GM12874 (cell line): Measurements from ENCODE around the gene IFT122.

ENCODE experiments used
- TF ChIP-seq, protein P1 (sequence below): IDR thresholded peaks from 2 replicates; pipeline ENCODE4 v1.5.1; 2011; ENCODE audit warnings: low read depth, mild to moderate bottlenecking, control low read depth, low read length, moderate library complexity; ENCODE audit not compliant: insufficient read depth

Gene IFT122

DNA sequence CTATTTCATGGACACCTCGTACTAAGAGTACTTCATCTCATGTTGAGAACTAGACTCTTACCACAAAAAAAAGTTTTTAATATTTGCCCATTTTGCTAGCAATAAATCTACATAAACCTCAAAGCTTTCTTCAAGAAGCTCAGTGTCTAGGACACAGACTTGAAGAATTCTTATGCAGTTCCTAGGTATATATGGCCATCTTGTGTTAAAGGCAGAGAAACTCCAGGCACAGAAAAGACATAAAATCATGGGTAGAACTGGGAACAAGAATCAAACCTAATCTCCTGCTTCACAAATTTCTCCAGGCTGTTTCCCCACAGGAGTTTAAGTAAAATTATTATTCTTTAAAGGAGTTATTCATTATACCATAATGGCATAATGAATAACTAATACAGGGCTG lies 4.7 kb upstream of the IFT122 start:
- TF ChIP-seq, protein P1, sequence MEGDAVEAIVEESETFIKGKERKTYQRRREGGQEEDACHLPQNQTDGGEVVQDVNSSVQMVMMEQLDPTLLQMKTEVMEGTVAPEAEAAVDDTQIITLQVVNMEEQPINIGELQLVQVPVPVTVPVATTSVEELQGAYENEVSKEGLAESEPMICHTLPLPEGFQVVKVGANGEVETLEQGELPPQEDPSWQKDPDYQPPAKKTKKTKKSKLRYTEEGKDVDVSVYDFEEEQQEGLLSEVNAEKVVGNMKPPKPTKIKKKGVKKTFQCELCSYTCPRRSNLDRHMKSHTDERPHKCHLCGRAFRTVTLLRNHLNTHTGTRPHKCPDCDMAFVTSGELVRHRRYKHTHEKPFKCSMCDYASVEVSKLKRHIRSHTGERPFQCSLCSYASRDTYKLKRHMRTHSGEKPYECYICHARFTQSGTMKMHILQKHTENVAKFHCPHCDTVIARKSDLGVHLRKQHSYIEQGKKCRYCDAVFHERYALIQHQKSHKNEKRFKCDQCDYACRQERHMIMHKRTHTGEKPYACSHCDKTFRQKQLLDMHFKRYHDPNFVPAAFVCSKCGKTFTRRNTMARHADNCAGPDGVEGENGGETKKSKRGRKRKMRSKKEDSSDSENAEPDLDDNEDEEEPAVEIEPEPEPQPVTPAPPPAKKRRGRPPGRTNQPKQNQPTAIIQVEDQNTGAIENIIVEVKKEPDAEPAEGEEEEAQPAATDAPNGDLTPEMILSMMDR, result no peak

DNA sequence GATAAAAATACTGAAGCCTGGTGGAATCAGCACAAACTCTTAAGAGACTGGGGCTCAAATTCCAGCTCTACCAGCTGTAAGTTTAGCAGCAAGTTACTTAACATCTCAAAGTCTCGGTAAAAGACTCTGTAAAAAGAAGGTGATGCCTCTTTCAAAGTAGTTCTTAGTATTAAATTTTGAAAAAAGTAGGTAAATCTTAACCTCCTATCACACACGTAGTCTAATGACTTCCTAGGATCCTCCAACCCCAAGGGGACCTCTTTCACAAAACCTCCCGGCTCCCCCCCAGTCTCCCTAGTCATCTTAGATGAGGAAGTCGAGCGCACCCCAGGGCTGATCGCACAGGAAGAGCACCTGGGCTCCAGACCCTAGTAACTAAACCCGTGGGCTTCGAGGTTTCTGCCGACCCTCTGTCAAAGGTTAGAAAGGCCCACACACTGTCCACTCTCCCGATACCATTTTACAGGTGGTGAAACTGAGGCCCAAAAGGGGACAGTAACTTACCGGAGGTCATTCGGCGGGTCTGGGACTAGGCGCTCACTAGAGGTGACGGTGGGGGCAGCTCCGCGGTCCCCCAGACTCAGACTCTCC lies 703 bp upstream of the IFT122 start:
- TF ChIP-seq, protein P1, result no peak

DNA sequence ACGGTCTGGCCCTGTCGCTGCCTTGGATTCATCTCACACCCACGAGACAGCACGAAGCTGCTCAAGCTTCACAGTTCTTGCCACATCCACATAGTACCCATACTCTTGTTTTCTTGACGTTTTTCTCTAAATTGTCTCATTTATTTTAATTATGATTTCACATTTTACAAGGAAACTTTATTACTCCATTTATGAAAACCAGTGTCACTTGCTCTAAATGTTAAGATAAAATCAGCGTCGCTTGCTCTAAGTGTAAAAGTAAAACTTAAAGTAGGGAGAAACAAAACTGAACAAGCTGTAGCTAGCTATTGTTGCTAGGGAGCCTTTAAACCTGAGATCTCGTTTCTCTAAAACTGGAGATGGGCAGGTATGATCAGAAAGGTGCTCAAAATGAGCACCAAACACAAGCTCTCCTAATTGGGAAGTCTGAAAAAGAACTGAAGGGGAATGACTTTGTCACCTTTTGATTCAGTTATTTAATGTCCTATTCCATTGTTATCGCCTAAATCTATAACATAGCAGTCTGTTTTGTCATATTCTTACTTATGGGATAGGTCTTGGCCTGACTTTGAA lies 680 bp downstream of the IFT122 start:
- TF ChIP-seq, protein P1, result no peak

DNA sequence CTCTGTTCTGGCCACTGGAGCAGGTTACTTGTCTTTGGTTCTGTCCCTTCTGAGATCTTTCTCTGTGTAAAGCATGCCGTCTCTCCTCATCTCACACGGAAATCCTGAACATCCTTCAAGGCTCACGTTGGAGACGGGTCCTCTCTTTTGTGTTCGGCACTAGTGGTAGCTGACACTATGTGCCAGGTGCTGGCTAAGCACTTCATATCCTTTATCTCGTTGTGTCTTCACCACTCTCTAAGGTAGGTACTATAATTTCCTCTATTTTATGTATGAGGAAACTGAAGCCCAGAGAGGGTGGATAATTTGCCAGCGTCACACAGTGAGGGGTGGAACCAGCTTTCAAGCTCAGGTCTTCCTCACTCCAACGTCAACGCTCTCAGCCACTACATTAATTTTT lies 1.2 kb downstream of the IFT122 start:
- TF ChIP-seq, protein P1, result no peak

DNA sequence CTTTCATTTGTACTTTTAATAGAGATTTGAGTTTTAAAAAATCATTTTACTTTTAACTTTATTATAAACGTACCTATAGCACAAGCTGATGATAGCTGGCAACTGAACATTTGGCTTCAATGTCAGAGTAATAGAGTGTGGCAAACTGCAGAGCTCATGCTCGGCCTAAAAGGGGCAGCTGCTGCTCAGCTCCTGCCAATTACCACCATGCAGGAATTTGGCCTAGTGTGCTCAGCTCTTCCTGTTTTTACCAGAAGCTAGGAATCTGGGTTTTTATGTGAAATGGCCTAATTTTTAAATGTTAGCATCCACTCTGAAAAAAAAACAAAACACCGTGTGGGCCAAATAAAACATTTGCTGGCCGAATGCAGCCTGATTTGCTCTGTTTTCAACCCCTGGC lies 1.8 kb downstream of the IFT122 start:
- TF ChIP-seq, protein P1, result no peak

DNA sequence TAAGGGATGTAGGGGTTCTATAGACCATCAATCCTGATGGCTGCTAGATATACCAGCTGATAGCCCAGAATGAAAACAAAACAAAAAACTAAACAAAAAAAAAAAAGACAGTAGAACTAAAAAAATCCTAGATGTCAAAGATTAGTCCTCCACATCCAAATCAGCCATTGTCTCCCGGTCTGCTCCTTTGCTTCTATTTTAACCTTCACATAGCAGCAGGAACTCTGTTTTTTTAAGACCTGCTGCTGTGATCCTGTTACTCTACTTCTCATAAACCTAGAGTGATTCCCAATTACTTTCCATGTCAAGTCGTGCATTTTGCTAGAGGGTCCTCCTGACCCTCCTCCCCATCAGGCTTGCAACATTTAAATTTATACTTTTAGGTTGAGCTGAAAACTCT lies 2.5 kb downstream of the IFT122 start:
- TF ChIP-seq, protein P1, result no peak

DNA sequence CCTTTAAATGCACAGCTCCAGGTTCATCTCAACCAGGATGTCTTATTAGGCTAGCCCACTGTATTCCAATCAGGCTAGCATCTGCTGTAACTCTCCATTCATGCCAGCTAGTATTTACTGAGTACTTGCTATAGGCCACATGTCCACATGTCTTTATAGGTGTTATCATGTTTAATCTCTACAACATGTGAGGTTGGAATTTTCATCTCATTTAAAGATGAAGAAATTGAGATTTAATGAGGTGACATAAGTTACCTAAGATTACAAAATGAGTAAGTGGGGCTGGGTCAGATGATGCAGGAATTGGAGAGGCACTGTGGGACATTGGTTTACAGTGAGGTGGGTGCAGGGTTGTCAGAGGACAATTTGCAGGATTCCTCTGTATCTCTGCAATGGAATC lies 2.9 kb downstream of the IFT122 start:
- TF ChIP-seq, protein P1, result no peak
